Karpas-422 (cell line): ENCODE measurements around the gene ZNF771. TPM values are rescaled to one million over a fixed set of nuclear protein-coding genes. Genes with fewer than 3 reads are reported as not detected.

ENCODE experiments used
- DNase-seq: peaks from one replicate; pipeline ENCODE4 v3.0.0-alpha.2; 2015
- H2AFZ ChIP-seq: fragments of 200-600 bp; sonication (generic); 2 replicates; pipeline ENCODE4 v1.6.1; 2014; ENCODE audit warnings: antibody characterized with exemption, low read length, mixed read lengths
- H3K27ac ChIP-seq: fragments of 200-600 bp; sonication (generic); 2 replicates; pipeline ENCODE4 v1.5.1; 2014; ENCODE audit warnings: mild to moderate bottlenecking, low read length, moderate library complexity
- H3K27me3 ChIP-seq: fragments of 200-600 bp; sonication (generic); 2 replicates; pipeline ENCODE4 v1.6.1; 2014; ENCODE audit warnings: low read length, mixed read lengths
- H3K36me3 ChIP-seq: fragments of 200-600 bp; sonication (generic); 2 replicates; pipeline ENCODE4 v1.6.1; 2014; ENCODE audit warnings: low read length, mixed read lengths; ENCODE audit not compliant: insufficient read depth
- H3K4me1 ChIP-seq: fragments of 200-600 bp; sonication (generic); 2 replicates; pipeline ENCODE4 v1.6.1; 2014; ENCODE audit warnings: mild to moderate bottlenecking, low read length, mixed read lengths
- H3K4me2 ChIP-seq: fragments of 200-600 bp; sonication (generic); 2 replicates; pipeline ENCODE4 v1.6.1; 2014; ENCODE audit warnings: low read length, low read depth, mild to moderate bottlenecking; ENCODE audit not compliant: poor library complexity, severe bottlenecking
- H3K4me3 ChIP-seq: fragments of 200-600 bp; sonication (generic); 2 replicates; pipeline ENCODE4 v1.5.1; 2014; ENCODE audit warnings: mild to moderate bottlenecking, antibody characterized with exemption, low read length, mixed read lengths
- H3K79me2 ChIP-seq: fragments of 200-600 bp; sonication (generic); 2 replicates; pipeline ENCODE4 v1.6.1; 2014; ENCODE audit warnings: mild to moderate bottlenecking, low read length, mixed read lengths
- H3K9ac ChIP-seq: fragments of 200-600 bp; sonication (generic); 2 replicates; pipeline ENCODE4 v1.6.0; 2014; ENCODE audit warnings: low read length
- H3K9me2 ChIP-seq: fragments of 200-600 bp; sonication (generic), shearing (Covaris generic); replicated peaks from 2 replicates; pipeline ENCODE4 v1.6.0; 2014; ENCODE audit warnings: mild to moderate bottlenecking, low read length, moderate library complexity; ENCODE audit not compliant: insufficient read depth
- H3K9me3 ChIP-seq: fragments of 300-700, 200-600 bp; sonication (generic); 2 replicates; pipeline ENCODE4 v1.6.1; 2014; ENCODE audit warnings: low read length, mixed read lengths
- H4K20me1 ChIP-seq: fragments of 200-600 bp; sonication (generic); 2 replicates; pipeline ENCODE4 v1.6.1; 2014; ENCODE audit warnings: mild to moderate bottlenecking, antibody characterized with exemption, low read length, low read depth; ENCODE audit not compliant: insufficient read depth
- total RNA-seq: library from RNA; depleted of rRNA; stranded (reverse); fragments of >200 nt; shearing (Covaris generic); gene quantifications from 2 replicates; pipeline ENCODE4 v1.2.3, GENCODE V29; 2014; ENCODE audit warnings: low replicate concordance

ZNF771 gene
- total RNA-seq, 1 experiment from 2014 or later = 13.1 TPM

DNA sequence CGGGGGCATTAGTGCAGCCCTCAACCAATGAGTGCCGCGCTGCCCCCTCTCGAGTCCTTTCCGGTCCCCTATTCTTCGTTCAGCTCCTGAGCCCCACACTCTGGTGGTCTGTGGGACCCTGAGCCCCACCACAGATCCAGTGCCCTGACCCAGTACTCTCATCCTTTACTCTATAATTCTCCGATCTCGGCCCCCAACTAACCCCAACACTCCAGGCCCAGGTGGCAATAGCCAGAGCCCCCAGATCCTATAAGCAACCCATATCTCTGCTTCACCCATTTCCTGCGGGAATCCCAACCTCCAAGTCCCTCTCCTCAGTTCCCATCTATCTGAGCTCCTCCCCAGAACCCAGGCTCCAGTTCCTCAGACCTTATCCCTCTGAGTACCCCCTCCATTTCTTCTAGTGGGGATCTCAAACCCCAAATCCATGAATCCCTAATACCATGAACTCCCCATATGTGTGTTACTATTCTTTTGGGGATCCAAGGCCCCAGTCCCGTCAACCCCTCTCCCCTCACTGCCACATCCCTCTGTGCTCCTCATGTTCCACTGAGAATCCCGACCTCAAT is 36.1 kb upstream of the ZNF771 start:
- no peaks in the 10 kb centered on the region for H3K36me3 ChIP-seq
- no peaks in the 10 kb centered on the region for H3K9me2 ChIP-seq
- DNase-seq = no peak
- H3K4me3 ChIP-seq = peak overlapping the region; percentile 64
- H3K9ac ChIP-seq = peak overlapping the region; percentile 70
- H4K20me1 ChIP-seq = peaks cover 24% of the 10 kb centered on the region
- H3K4me1 ChIP-seq = peaks cover 38% of the 10 kb centered on the region
- H3K27me3 ChIP-seq = no peaks in the 10 kb centered on the region
- no peak overlapping the region for H2AFZ ChIP-seq
- peak overlapping the region; percentile 84 for H3K27ac ChIP-seq
- H3K79me2 ChIP-seq = peaks cover 35% of the 10 kb centered on the region
- H3K4me2 ChIP-seq = peak overlapping the region; percentile 77
- no peaks in the 10 kb centered on the region for H3K9me3 ChIP-seq

DNA sequence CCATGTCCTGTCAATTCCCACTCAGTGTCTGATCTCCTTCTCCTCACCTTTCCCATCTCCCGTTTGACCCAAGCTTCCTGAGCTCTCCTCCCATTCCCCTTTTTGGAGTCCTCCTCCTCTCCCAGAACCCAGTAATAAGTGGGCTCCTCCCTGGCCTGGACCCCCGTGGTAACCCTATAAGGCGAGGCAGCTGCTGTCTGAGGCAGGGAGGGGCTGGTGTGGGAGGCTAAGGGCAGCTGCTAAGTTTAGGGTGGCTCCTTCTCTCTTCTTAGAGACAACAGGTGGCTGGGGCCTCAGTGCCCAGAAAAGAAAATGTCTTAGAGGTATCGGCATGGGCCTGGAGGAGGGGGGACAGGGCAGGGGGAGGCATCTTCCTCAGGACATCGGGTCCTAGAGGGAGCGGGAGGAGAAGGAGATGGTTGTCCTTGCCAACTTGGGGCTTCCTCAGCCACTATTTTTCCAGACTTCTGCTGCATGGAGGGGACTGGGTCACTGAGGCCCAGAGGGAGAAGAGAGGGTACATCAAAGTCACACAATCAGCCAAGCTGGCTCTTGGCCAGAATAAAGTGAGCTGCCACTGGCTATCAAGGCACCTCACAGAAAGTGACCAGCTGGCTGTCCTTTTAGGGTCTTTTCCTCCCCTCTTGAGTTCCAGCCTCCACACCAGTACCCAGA is 35.2 kb upstream of the ZNF771 start:
- peak overlapping the region; percentile 64; the same call in 1 of the 2 replicates for H3K4me3 ChIP-seq
- no peaks in the 10 kb centered on the region for H3K27me3 ChIP-seq
- peak overlapping the region; percentile 70 for H3K9ac ChIP-seq
- peak overlapping the region; percentile 9; the same call in 1 of the 2 replicates for H2AFZ ChIP-seq
- no peaks in the 10 kb centered on the region for H3K9me3 ChIP-seq
- peak overlapping the region; percentile 84 for H3K27ac ChIP-seq
- H3K9me2 ChIP-seq = no peaks in the 10 kb centered on the region
- H3K4me2 ChIP-seq = peak overlapping the region; percentile 77
- H3K79me2 ChIP-seq = peaks cover 27% of the 10 kb centered on the region
- H4K20me1 ChIP-seq = peaks cover 22% of the 10 kb centered on the region
- H3K36me3 ChIP-seq = no peaks in the 10 kb centered on the region
- peaks cover 40% of the 10 kb centered on the region for H3K4me1 ChIP-seq
- DNase-seq = peak; percentile 52

GRCh38 chr16:30372725-30373124 is 34.7 kb upstream of the ZNF771 start:
- H3K9me2 ChIP-seq = no peaks in the 10 kb centered on the region
- H3K36me3 ChIP-seq = no peaks in the 10 kb centered on the region
- peaks cover 40% of the 10 kb centered on the region for H3K4me1 ChIP-seq
- H3K4me2 ChIP-seq = peak overlapping the region; percentile 77
- H2AFZ ChIP-seq = no peak overlapping the region
- H3K27ac ChIP-seq = peak overlapping the region; percentile 84
- DNase-seq = no peak
- peaks cover 21% of the 10 kb centered on the region for H3K79me2 ChIP-seq
- no peaks in the 10 kb centered on the region for H3K27me3 ChIP-seq
- H3K9ac ChIP-seq = peak overlapping the region; percentile 70
- H3K4me3 ChIP-seq = no peak overlapping the region
- H3K9me3 ChIP-seq = no peaks in the 10 kb centered on the region
- peaks cover 17% of the 10 kb centered on the region for H4K20me1 ChIP-seq

DNA sequence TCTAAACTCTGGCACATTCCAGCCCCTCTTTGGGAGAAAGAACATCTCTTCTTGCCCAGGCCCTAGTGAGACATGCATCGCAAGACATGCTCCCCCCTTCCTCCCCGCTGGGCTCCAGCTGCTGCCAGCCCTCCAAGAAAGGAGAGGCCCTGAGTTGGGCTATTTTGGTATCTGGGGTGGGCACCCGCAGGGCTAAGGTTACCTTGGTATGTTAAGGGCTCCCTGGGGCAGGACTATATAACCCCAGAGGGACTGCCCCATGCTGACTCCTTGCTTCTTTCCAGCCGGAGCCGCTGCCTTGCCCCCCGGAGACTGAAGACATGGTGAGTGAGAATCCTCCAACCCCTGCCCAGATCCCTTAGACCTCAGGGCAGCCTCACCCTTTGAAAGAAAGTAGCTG is 32.9 kb upstream of the ZNF771 start, which contains the start of gene MYL11:
Gene MYL11, plus strand, starts transcription at position 265 of the 400 bp plus-strand sequence. Its CDS starts 56 bp downstream, at position 321.
- DNase-seq = no peak
- H2AFZ ChIP-seq = no peak within 1 kb of the TSS
- peaks cover 43% of the 10 kb centered on the region for H3K4me1 ChIP-seq
- no peaks in the 10 kb centered on the region for H3K9me3 ChIP-seq
- no peak within 1 kb of the TSS for H3K4me2 ChIP-seq
- peaks cover 7% of the 10 kb centered on the region for H3K79me2 ChIP-seq
- H3K27ac ChIP-seq = no peak within 1 kb of the TSS
- H3K36me3 ChIP-seq = no peaks in the 10 kb centered on the region
- H3K9me2 ChIP-seq = no peaks in the 10 kb centered on the region
- no peak within 1 kb of the TSS for H3K4me3 ChIP-seq
- H3K9ac ChIP-seq = no peak within 1 kb of the TSS
- no peaks in the 10 kb centered on the region for H3K27me3 ChIP-seq
- peaks cover 4% of the 10 kb centered on the region; the same call in 1 of the 2 replicates for H4K20me1 ChIP-seq

GRCh38 chr16:30375864-30376263 is 31.5 kb upstream of the ZNF771 start:
- Histone ChIP-seq H3K27ac (no peak overlapping the region), H3K79me2 (peaks cover 13% of the 10 kb centered on the region), H3K4me2 (no peak overlapping the region), H3K4me1 (peaks cover 54% of the 10 kb centered on the region), H4K20me1 (0 out of 2 replicates have a peak, but pooled peaks cover 4% of the 10 kb centered on the region), H3K27me3 (no peaks in the 10 kb centered on the region), H3K36me3 (no peaks in the 10 kb centered on the region), H3K9me3 (no peaks in the 10 kb centered on the region), H2AFZ (no peak overlapping the region), H3K4me3 (no peak overlapping the region), H3K9ac (no peak overlapping the region), H3K9me2 (no peaks in the 10 kb centered on the region)
- DNase-seq = no peak

DNA sequence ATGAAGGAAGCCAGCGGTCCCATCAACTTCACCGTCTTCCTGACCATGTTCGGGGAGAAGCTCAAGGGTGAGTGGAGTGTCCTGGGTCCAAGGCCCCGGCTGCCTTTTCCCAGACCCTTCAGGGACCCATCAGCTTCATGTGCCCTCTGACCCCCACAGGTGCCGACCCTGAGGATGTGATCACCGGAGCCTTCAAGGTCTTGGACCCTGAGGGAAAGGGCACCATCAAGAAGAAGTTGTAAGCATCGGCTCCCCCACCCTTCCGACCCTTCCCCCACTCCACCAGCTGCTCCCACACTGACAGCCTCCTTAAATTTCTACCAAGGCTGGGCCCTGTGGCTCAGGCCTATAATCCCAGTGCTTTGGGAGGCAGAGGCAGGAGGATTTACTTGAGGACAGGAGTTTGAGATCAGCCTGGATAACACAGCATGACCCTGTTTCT is 30.9 kb upstream of the ZNF771 start:
- no peak overlapping the region for H3K27ac ChIP-seq
- H3K9ac ChIP-seq = no peak overlapping the region

DNA sequence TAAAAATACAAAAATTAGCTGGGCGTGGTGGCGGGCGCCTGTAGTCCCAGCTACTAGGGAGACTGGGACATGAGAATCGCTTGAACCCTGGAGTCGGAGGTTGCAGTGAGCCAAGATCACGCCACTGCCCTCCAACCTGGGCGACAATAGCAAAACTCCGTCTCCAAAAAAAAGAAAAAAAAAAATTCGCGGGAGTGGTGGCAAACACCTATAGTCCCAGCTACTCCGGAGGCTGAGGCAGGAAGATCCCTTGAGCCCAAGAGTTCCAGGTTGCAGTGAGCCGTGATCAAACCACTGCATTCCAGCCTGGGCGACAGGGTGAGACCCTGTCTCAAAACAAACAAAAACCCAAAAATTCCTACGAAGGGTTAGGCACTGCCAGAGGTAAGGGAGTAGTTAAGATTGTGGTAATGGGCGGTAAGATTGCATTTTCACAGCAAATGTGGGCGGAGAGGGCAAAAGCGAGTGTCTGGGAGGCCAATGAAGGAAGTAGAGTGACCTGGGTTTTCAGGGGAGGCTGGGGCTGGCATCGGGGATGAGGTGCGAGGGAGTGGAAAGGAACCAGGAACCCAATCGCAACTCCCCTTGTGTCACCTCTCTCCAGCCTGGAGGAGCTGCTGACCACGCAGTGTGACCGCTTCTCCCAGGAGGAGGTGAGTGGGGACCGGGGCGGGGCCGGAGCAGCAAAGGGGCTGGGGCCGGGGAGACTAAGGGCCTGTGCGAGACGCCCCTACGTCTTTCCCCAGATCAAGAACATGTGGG is 30.2 kb upstream of the ZNF771 start:
- Histone ChIP-seq H2AFZ (no peak overlapping the region), H3K27me3 (no peaks in the 10 kb centered on the region), H3K27ac (peak overlapping the region; percentile 99), H3K9ac (peak overlapping the region; percentile 99), H3K9me2 (no peaks in the 10 kb centered on the region), H4K20me1 (0 out of 2 replicates have a peak, but pooled peaks cover 4% of the 10 kb centered on the region), H3K36me3 (no peaks in the 10 kb centered on the region), H3K4me3 (peak overlapping the region; percentile 77), H3K4me2 (peak overlapping the region; percentile 100), H3K79me2 (peaks cover 22% of the 10 kb centered on the region), H3K4me1 (peaks cover 56% of the 10 kb centered on the region), H3K9me3 (no peaks in the 10 kb centered on the region)
- DNase-seq = no peak

More for the DNA sequence above, 30.9 kb upstream of the ZNF771 start:
- peak; percentile 41 for DNase-seq
- no peaks in the 10 kb centered on the region for H3K27me3 ChIP-seq
- no peaks in the 10 kb centered on the region for H3K9me2 ChIP-seq
- H3K36me3 ChIP-seq = no peaks in the 10 kb centered on the region
- H3K4me1 ChIP-seq = peaks cover 56% of the 10 kb centered on the region
- 0 out of 2 replicates have a peak, but pooled peaks cover 4% of the 10 kb centered on the region for H4K20me1 ChIP-seq
- peaks cover 19% of the 10 kb centered on the region for H3K79me2 ChIP-seq
- no peak overlapping the region for H3K4me3 ChIP-seq
- no peaks in the 10 kb centered on the region for H3K9me3 ChIP-seq
- no peak overlapping the region for H2AFZ ChIP-seq
- H3K4me2 ChIP-seq = peak overlapping the region; percentile 100
